ENCODE results near the gene TFEC.

The TFEC gene

GRCh38 chr7:115914951-115915350, 115.6 kb downstream of the TFEC start:
- no peak for DNase-seq

DNA sequence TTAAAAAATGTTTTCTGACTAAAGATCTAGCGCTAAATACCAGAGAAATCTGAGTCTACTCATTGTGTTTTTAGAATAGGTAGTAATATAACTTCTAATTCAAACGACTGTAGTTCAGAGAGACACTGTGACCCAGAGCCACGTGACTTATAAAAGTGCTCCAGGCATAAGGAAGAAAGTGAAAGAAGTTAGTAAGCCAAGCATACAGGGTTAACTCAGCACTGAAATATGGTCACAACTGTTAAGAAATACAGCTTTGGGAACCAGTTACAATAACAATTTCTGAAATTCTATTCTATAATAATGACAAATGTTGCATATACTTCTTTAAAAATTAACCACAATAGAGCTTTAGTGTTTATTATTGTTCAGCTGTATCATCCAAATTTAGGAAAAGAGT, 119.1 kb downstream of the TFEC start:
- no peak for DNase-seq

- no peak for DNase-seq
Observed at GRCh38 chr7:115910541-115911164, 119.9 kb downstream of the TFEC start.

DNA sequence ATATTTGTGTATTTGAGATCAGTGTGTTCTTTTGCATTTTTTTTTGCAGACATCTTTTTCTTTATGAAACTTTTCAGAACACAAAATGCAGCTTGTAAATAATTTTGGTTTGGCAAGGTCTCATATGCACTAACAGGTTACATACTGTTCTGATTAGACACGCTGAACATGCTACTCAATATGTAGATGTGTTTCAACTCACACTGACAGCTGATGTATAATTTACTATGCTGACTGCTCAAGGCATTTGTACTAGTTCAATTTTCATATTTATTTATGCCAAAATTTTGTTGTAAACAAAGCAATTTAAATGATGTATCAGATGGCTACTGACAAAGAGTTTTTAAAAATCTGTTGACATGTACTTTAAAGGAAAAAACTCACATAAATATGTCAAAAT, 123.8 kb downstream of the TFEC start:
- no peak for DNase-seq

DNA sequence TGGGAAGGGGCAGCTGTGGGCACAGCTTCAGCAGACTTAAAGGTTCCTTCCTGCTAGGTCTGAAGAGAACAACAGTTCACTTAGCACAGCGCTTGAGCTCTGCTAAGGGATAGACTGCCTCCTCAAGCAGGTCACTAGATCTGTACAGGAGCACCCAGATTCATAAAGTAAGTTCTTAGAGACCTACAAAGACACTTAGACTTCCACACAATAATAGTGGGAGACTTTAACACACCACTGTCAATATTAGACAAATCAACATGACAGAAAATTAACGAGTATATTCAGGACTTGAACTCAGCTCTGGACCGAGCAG, 140.9 kb downstream of the TFEC start:
- DNase-seq, result no peak

- DNase-seq, result no peak
Observed at GRCh38 chr7:115888981-115889668, 141.4 kb downstream of the TFEC start.

DNA sequence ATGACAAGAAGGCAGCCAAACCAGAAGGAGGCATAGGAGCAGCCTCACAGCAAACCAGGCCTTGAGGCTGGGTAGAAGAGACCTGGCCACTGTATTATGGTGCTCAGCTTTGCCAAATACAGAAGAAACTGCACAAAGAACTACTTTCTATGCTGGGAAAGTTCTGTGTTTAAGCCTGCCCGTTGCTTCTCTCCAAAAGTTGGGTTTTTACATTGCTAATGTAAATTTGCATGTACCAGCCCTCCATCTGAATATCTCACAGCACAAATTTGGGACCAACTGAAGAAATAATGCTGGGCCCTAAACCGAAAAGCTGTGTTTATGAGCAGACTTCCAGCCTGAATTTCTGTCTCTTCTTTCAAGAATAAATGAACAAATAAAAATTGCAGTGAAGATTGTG, 145.0 kb downstream of the TFEC start:
- no peak for DNase-seq

All from activated effector memory CD4-positive, alpha-beta T cell treated with Interleukin-2 at 50 U/mL for 16 hours (primary cell).